ENCODE measurements around the gene U2SURP. TPM values are rescaled to one million over a fixed set of nuclear protein-coding genes. Genes with fewer than 3 reads are reported as not detected.

The U2SURP gene
- total and polyA plus RNA-seq, 2 experiments from 2014 or later: 41.5 to 71.4 TPM

- no peak overlapping the region for H3K27ac ChIP-seq
- TF ChIP-seq EZH2 (IDR thresholded peaks at IDR 0.05; ENCODE audit: borderline replicate concordance) (no peak), CTCF (IDR thresholded peaks at IDR 0.05; ENCODE audit: poor library complexity) (no peak), EZH2phosphoT487 (IDR thresholded peaks at IDR 0.05; ENCODE audit: low read depth, severe bottlenecking, unreplicated experiment) (no peak)
- no peak for DNase-seq (ENCODE audit: low spot score)
- H3K4me1 ChIP-seq (ENCODE audit: insufficient read depth): peaks cover 4% of the 10 kb centered on the region
- no peak overlapping the region for H3K4me2 ChIP-seq
- WGBS (ENCODE audit: low lambda C conversion rate, missing lambda C conversion rate): 85% methylated on average over 3 of the region's 3 CpGs
- H3K9me2 ChIP-seq (replicated peaks; ENCODE audit: insufficient read depth): no peaks in the 10 kb centered on the region
- H3K9me3 ChIP-seq (ENCODE audit: low read depth): no peaks in the 10 kb centered on the region
- no peak overlapping the region for H3K4me3 ChIP-seq
- no peaks in the 10 kb centered on the region for H3K79me2 ChIP-seq
- no peaks in the 10 kb centered on the region for H4K20me1 ChIP-seq (ENCODE audit: insufficient read depth, poor library complexity, severe bottlenecking)
- no peak overlapping the region for H2AFZ ChIP-seq
- no peaks in the 10 kb centered on the region for H3K27me3 ChIP-seq
- H3K36me3 ChIP-seq (replicated peaks; ENCODE audit: insufficient read depth, low read depth): peaks cover 3% of the 10 kb centered on the region
Measured at GRCh38 chr3:143056372-143056771, 55.0 kb downstream of the U2SURP start.

GRCh38 chr3:143060906-143061305 lies 59.5 kb downstream of the U2SURP start:
- no peaks in the 10 kb centered on the region for H3K9me2 ChIP-seq (replicated peaks; ENCODE audit: insufficient read depth)
- H3K4me3 ChIP-seq: no peak overlapping the region
- no peaks in the 10 kb centered on the region for H3K9me3 ChIP-seq (ENCODE audit: low read depth)
- no peak overlapping the region for H3K4me2 ChIP-seq
- H3K27me3 ChIP-seq: no peaks in the 10 kb centered on the region
- H2AFZ ChIP-seq: no peak overlapping the region
- no peaks in the 10 kb centered on the region for H3K79me2 ChIP-seq
- H3K4me1 ChIP-seq (ENCODE audit: insufficient read depth): no peaks in the 10 kb centered on the region
- no peaks in the 10 kb centered on the region for H4K20me1 ChIP-seq (ENCODE audit: insufficient read depth, poor library complexity, severe bottlenecking)
- 95% methylated on average over 3 of the region's 3 CpGs for WGBS (ENCODE audit: low lambda C conversion rate, missing lambda C conversion rate)
- no peak overlapping the region for H3K27ac ChIP-seq
- H3K36me3 ChIP-seq (replicated peaks; ENCODE audit: insufficient read depth, low read depth): peaks cover 2% of the 10 kb centered on the region
- no peak for TF ChIP-seq EZH2phosphoT487 (IDR thresholded peaks at IDR 0.05; ENCODE audit: low read depth, severe bottlenecking, unreplicated experiment)
- no peak for TF ChIP-seq EZH2 (IDR thresholded peaks at IDR 0.05; ENCODE audit: borderline replicate concordance)
- TF ChIP-seq CTCF (IDR thresholded peaks at IDR 0.05; ENCODE audit: poor library complexity): no peak
- no peak for DNase-seq (ENCODE audit: low spot score)

- TF ChIP-seq EZH2 (IDR thresholded peaks at IDR 0.05; ENCODE audit: borderline replicate concordance) (no peak), EZH2phosphoT487 (IDR thresholded peaks at IDR 0.05; ENCODE audit: low read depth, severe bottlenecking, unreplicated experiment) (no peak), CTCF (IDR thresholded peaks at IDR 0.05; ENCODE audit: poor library complexity) (no peak)
- no peaks in the 10 kb centered on the region for H4K20me1 ChIP-seq (ENCODE audit: insufficient read depth, poor library complexity, severe bottlenecking)
- DNase-seq (ENCODE audit: low spot score): no peak
- H3K27me3 ChIP-seq: no peaks in the 10 kb centered on the region
- H3K9me3 ChIP-seq (ENCODE audit: low read depth): no peaks in the 10 kb centered on the region
- 84% methylated on average over 2 of the region's 2 CpGs for WGBS (ENCODE audit: low lambda C conversion rate, missing lambda C conversion rate)
- no peaks in the 10 kb centered on the region for H3K9me2 ChIP-seq (replicated peaks; ENCODE audit: insufficient read depth)
- no peak overlapping the region for H3K4me3 ChIP-seq
- no peaks in the 10 kb centered on the region for H3K4me1 ChIP-seq (ENCODE audit: insufficient read depth)
- no peak overlapping the region for H3K4me2 ChIP-seq
- no peaks in the 10 kb centered on the region for H3K36me3 ChIP-seq (replicated peaks; ENCODE audit: insufficient read depth, low read depth)
- H3K27ac ChIP-seq: no peak overlapping the region
- H2AFZ ChIP-seq: no peak overlapping the region
- no peaks in the 10 kb centered on the region for H3K79me2 ChIP-seq
Measured at GRCh38 chr3:143063018-143063417, 61.6 kb downstream of the U2SURP start.

- Histone ChIP-seq H3K4me1 (ENCODE audit: insufficient read depth) (no peaks in the 10 kb centered on the region), H4K20me1 (ENCODE audit: insufficient read depth, poor library complexity, severe bottlenecking) (no peaks in the 10 kb centered on the region), H3K79me2 (no peaks in the 10 kb centered on the region), H3K27ac (no peak overlapping the region), H2AFZ (no peak overlapping the region), H3K27me3 (no peaks in the 10 kb centered on the region), H3K9me3 (ENCODE audit: low read depth) (no peaks in the 10 kb centered on the region), H3K9me2 (replicated peaks; ENCODE audit: insufficient read depth) (no peaks in the 10 kb centered on the region), H3K4me3 (no peak overlapping the region), H3K36me3 (replicated peaks; ENCODE audit: insufficient read depth, low read depth) (no peaks in the 10 kb centered on the region), H3K4me2 (no peak overlapping the region)
- no peak for TF ChIP-seq EZH2phosphoT487 (IDR thresholded peaks at IDR 0.05; ENCODE audit: low read depth, severe bottlenecking, unreplicated experiment)
- TF ChIP-seq EZH2 (IDR thresholded peaks at IDR 0.05; ENCODE audit: borderline replicate concordance): no peak
- TF ChIP-seq CTCF (IDR thresholded peaks at IDR 0.05; ENCODE audit: poor library complexity): no peak
- 92% methylated on average over 5 of the region's 5 CpGs for WGBS (ENCODE audit: low lambda C conversion rate, missing lambda C conversion rate)
- DNase-seq (ENCODE audit: low spot score): no peak
Measured at GRCh38 chr3:143064777-143065176, 63.4 kb downstream of the U2SURP start.

Measured in hepatocyte (in vitro differentiated cells).